ENCODE results near the gene NPIPB5.
"Not testable (repeated sequence)": the region's sequence is repeated elsewhere in the genome, so short reads cannot be mapped to it uniquely, and the experiment has no call there.

- TF ChIP-seq, protein P1, sequence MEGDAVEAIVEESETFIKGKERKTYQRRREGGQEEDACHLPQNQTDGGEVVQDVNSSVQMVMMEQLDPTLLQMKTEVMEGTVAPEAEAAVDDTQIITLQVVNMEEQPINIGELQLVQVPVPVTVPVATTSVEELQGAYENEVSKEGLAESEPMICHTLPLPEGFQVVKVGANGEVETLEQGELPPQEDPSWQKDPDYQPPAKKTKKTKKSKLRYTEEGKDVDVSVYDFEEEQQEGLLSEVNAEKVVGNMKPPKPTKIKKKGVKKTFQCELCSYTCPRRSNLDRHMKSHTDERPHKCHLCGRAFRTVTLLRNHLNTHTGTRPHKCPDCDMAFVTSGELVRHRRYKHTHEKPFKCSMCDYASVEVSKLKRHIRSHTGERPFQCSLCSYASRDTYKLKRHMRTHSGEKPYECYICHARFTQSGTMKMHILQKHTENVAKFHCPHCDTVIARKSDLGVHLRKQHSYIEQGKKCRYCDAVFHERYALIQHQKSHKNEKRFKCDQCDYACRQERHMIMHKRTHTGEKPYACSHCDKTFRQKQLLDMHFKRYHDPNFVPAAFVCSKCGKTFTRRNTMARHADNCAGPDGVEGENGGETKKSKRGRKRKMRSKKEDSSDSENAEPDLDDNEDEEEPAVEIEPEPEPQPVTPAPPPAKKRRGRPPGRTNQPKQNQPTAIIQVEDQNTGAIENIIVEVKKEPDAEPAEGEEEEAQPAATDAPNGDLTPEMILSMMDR (IDR thresholded peaks at IDR 0.05) = not testable (repeated sequence)
- not testable (repeated sequence) for TF ChIP-seq POLR2A (IDR thresholded peaks at IDR 0.05)
These were observed 35.9 kb downstream of the NPIPB5 start for GRCh38 chr16:22546630-22547029.
